Right lobe of liver (tissue), 4 donors: ENCODE results near the gene DIP2C.

Experiments
- POLR2A ChIP-seq: fragments of 450-650 bp; IDR thresholded peaks from one replicate; pipeline ENCODE4 v1.6.1; 2017; ENCODE audit warnings: antibody characterized with exemption, mild to moderate bottlenecking
- TF ChIP-seq, protein P1 (sequence below), 4 donors: fragments of 200-600 bp in 3 of 4; fragments of 450-650 bp in 1 of 4; IDR thresholded peaks; one replicate each; pipeline versions ENCODE4 v1.5.1 to v1.8.0; 2016 to 2022; ENCODE audit warnings: antibody characterized with exemption in 4 of 4, mild to moderate bottlenecking in 2 of 4
- donor health status: DM: no; HTN: no; CAD: no.
- donor health status: DM: no; HTN: no; CAD: no.
- donor health status: DM: no; HTN: yes; CAD: no.

DNA sequence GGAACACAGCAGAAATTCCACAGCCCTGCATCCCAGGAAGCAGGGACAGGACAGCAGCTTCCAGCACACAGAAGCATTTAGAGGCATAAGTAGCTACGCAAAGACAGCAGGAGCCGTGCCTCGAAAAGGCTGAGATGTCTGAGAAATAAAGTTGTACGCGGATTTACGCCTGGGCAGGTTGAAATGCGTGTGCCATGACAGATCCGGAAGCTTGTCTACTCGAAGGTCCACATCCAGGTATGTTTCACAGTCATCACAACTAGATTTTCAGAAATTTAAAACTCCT is 26.1 kb downstream of the DIP2C start:
- TF ChIP-seq, protein P1, sequence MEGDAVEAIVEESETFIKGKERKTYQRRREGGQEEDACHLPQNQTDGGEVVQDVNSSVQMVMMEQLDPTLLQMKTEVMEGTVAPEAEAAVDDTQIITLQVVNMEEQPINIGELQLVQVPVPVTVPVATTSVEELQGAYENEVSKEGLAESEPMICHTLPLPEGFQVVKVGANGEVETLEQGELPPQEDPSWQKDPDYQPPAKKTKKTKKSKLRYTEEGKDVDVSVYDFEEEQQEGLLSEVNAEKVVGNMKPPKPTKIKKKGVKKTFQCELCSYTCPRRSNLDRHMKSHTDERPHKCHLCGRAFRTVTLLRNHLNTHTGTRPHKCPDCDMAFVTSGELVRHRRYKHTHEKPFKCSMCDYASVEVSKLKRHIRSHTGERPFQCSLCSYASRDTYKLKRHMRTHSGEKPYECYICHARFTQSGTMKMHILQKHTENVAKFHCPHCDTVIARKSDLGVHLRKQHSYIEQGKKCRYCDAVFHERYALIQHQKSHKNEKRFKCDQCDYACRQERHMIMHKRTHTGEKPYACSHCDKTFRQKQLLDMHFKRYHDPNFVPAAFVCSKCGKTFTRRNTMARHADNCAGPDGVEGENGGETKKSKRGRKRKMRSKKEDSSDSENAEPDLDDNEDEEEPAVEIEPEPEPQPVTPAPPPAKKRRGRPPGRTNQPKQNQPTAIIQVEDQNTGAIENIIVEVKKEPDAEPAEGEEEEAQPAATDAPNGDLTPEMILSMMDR (IDR thresholded peaks at IDR 0.05), result no peak
- no peak for TF ChIP-seq POLR2A
